Measurements from ENCODE around the gene PRTFDC1. TPM values are rescaled to one million over a fixed set of nuclear protein-coding genes. Genes with fewer than 3 reads are reported as not detected.

The PRTFDC1 gene
- total and polyA plus RNA-seq, 11 donors: 1.9 to 13.1 (median 4.6) TPM

GRCh38 chr10:24935504-24936292, 16.7 kb downstream of the PRTFDC1 start:
- H3K36me3 ChIP-seq: peaks cover 0 to 5% (median 0%) of the 10 kb centered on the region in 9 donors
- H3K9me3 ChIP-seq: peaks cover 0 to 14% (median 0%) of the 10 kb centered on the region in 12 donors
- intact Hi-C loops (cut with DNase I): no loop called here
- WGBS, 4 donors: 86 to 89% (median 87%) methylated on average over 8 of the region's 8 CpGs
- H3K4me1 ChIP-seq: no peaks in the 10 kb centered on the region
- no peaks in the 10 kb centered on the region for H3K27me3 ChIP-seq
- DNase-seq: no peak
- H3K27ac ChIP-seq: no peak overlapping the region
- no peak for TF ChIP-seq POLR2A (IDR thresholded peaks at IDR 0.05)
- TF ChIP-seq, protein P1, sequence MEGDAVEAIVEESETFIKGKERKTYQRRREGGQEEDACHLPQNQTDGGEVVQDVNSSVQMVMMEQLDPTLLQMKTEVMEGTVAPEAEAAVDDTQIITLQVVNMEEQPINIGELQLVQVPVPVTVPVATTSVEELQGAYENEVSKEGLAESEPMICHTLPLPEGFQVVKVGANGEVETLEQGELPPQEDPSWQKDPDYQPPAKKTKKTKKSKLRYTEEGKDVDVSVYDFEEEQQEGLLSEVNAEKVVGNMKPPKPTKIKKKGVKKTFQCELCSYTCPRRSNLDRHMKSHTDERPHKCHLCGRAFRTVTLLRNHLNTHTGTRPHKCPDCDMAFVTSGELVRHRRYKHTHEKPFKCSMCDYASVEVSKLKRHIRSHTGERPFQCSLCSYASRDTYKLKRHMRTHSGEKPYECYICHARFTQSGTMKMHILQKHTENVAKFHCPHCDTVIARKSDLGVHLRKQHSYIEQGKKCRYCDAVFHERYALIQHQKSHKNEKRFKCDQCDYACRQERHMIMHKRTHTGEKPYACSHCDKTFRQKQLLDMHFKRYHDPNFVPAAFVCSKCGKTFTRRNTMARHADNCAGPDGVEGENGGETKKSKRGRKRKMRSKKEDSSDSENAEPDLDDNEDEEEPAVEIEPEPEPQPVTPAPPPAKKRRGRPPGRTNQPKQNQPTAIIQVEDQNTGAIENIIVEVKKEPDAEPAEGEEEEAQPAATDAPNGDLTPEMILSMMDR (IDR thresholded peaks at IDR 0.05): no peak
- H3K4me3 ChIP-seq: no peak overlapping the region
- no peak for ATAC-seq

DNA sequence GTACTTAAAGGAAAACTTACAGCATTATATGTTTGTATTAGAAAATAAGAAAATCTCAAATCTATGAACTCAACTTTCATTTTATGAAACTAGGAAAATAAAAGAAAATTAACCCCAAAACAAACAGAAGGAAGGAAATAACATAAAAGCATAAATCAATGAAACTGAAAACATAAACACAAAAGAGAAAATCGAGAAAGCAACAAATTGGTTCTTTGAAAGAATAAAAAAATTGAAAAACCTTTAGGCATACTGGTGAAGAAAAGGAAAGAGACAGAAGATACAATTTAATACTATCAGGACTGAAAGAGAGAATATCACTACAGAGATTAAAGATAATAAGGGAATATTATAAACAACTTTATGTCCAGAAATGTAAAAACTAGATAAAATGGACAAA, 21.2 kb downstream of the PRTFDC1 start:
- no peak for TF ChIP-seq POLR2A (IDR thresholded peaks at IDR 0.05)
- TF ChIP-seq, protein P1 (IDR thresholded peaks at IDR 0.05): no peak
- intact Hi-C loops (cut with DNase I): no loop called here
- H3K27me3 ChIP-seq: no peaks in the 10 kb centered on the region
- 96 to 98% (median 97%) methylated on average over 1 of the region's 1 CpG for WGBS, 4 donors
- ATAC-seq (no peak), DNase-seq (no peak)
- H3K36me3 ChIP-seq: peaks cover 0 to 5% (median 0%) of the 10 kb centered on the region in 9 donors
- H3K9me3 ChIP-seq: peaks cover 0 to 14% (median 0%) of the 10 kb centered on the region in 12 donors
- no peak overlapping the region for H3K4me3 ChIP-seq
- H3K27ac ChIP-seq: no peak overlapping the region
- H3K4me1 ChIP-seq: peaks cover 0 to 18% (median 0%) of the 10 kb centered on the region in 12 donors

GRCh38 chr10:24930427-24930826, 22.0 kb downstream of the PRTFDC1 start:
- 56 to 77% (median 66%) methylated on average over 2 of the region's 2 CpGs for WGBS, 4 donors
- peaks cover 0 to 14% (median 0%) of the 10 kb centered on the region in 12 donors for H3K9me3 ChIP-seq
- no peak for DNase-seq
- peaks cover 0 to 1% (median 0%) of the 10 kb centered on the region in 9 donors for H3K36me3 ChIP-seq
- no peak for ATAC-seq
- peaks cover 0 to 19% (median 0%) of the 10 kb centered on the region in 12 donors for H3K4me1 ChIP-seq
- no peaks in the 10 kb centered on the region for H3K27me3 ChIP-seq
- no peak for TF ChIP-seq POLR2A (IDR thresholded peaks at IDR 0.05)
- no peak overlapping the region for H3K4me3 ChIP-seq
- no peak overlapping the region for H3K27ac ChIP-seq
- intact Hi-C loops (cut with DNase I): no loop called here

DNA sequence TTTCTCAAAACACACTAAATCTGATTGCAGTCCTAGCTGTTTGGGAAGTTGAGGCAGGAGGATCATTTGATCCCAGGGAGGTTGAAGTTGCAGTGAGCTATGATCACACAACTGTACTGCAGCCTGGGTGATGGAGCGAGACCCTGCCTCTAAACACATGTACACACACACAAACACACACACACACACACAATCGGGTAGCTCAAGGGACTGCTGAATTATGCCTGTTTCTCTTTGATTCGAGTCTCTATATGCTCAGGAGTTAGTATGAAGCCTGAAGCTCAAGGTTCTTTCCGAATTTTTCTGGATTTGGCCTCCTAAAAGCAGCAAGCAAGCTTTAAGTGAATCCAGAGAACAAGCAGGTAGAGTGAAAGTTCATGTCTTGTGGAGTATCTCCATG, 22.5 kb downstream of the PRTFDC1 start:
- no peak overlapping the region for H3K4me3 ChIP-seq
- H3K9me3 ChIP-seq: peaks cover 0 to 15% (median 0%) of the 10 kb centered on the region in 12 donors
- H3K36me3 ChIP-seq: no peaks in the 10 kb centered on the region
- H3K4me1 ChIP-seq: peaks cover 0 to 19% (median 0%) of the 10 kb centered on the region in 12 donors
- intact Hi-C loops (cut with DNase I): no loop called here
- H3K27ac ChIP-seq: peak overlapping the region in 1 of 12 donors; percentile 23
- no peaks in the 10 kb centered on the region for H3K27me3 ChIP-seq
- ATAC-seq (no peak), DNase-seq (no peak)
- no peak for TF ChIP-seq POLR2A (IDR thresholded peaks at IDR 0.05)
- TF ChIP-seq, protein P1 (IDR thresholded peaks at IDR 0.05): no peak
- 87 to 92% (median 89%) methylated on average over 4 of the region's 4 CpGs for WGBS, 4 donors

All from heart left ventricle (tissue), 16 donors.